ENCODE measurements around the gene CES5A. TPM values are rescaled to one million over a fixed set of nuclear protein-coding genes. Genes with fewer than 3 reads are reported as not detected.

CES5A gene
- total and polyA plus RNA-seq, 2 donors from 2014 or later, result not detected

- peaks cover 0 to 3% (median 0%) of the 10 kb centered on the region in 3 donors for H3K4me1 ChIP-seq (ENCODE audit: control insufficient read depth in 2 of 3, insufficient read depth in 2 of 3, low read depth in 1 of 3, low read length in 3 of 3)
- no peak overlapping the region for H3K9ac ChIP-seq (ENCODE audit: low read length in 3 of 3)
- intact Hi-C loops (cut with DNase I), result no loop called here
- H3K27ac ChIP-seq (ENCODE audit: low read depth in 2 of 2, low read length in 2 of 2), result no peak overlapping the region
- H3K4me3 ChIP-seq (ENCODE audit: low read length in 3 of 3), result no peak overlapping the region
- H3K36me3 ChIP-seq (ENCODE audit: control insufficient read depth in 2 of 3, insufficient read depth in 3 of 3, low read length in 3 of 3), result no peaks in the 10 kb centered on the region
- FAIRE-seq, result no peak
- DNase-seq, result no peak
- no peaks in the 10 kb centered on the region for H3K27me3 ChIP-seq (ENCODE audit: control insufficient read depth, insufficient read depth, low read length)
- no peak for TF ChIP-seq CTCF (IDR thresholded peaks at IDR 0.05; ENCODE audit: borderline replicate concordance, extremely low read depth, insufficient read depth)
- H3K9me3 ChIP-seq (ENCODE audit: control insufficient read depth in 2 of 3, insufficient read depth in 1 of 3, low read length in 3 of 3), result peaks cover 0 to 7% (median 0%) of the 10 kb centered on the region in 3 donors
These were observed 32.5 kb upstream of the CES5A start for GRCh38 chr16:55907661-55908060.

DNA sequence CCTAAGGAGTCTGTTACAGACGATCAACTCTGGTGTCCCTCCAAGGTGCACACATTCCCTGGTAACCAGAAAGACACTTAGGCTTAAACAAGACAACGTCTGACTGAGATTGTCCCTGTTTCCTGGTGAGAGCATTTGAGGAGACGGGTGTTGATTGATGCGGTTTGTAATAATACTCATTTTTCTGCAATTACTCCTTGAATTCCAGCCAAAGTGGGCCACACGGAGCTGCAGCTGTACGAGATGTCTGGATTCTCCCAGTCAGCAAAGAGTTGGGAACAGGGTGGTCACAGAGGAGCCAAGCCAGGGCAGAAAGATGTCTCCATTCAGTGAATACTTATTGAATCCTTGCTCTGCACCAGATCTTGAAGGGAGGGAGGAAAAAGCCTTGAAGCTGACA lies 30.9 kb upstream of the CES5A start:
- no peaks in the 10 kb centered on the region for H3K36me3 ChIP-seq (ENCODE audit: control insufficient read depth in 2 of 3, insufficient read depth in 3 of 3, low read length in 3 of 3)
- no peak overlapping the region for H3K9ac ChIP-seq (ENCODE audit: low read length in 3 of 3)
- H3K9me3 ChIP-seq (ENCODE audit: control insufficient read depth in 2 of 3, insufficient read depth in 1 of 3, low read length in 3 of 3), result peaks cover 0 to 7% (median 0%) of the 10 kb centered on the region in 3 donors
- no peaks in the 10 kb centered on the region for H3K4me1 ChIP-seq (ENCODE audit: control insufficient read depth in 2 of 3, insufficient read depth in 2 of 3, low read depth in 1 of 3, low read length in 3 of 3)
- no peaks in the 10 kb centered on the region for H3K27me3 ChIP-seq (ENCODE audit: control insufficient read depth, insufficient read depth, low read length)
- H3K4me3 ChIP-seq (ENCODE audit: low read length in 3 of 3), result no peak overlapping the region
- no peak for TF ChIP-seq CTCF (IDR thresholded peaks at IDR 0.05; ENCODE audit: borderline replicate concordance, extremely low read depth, insufficient read depth)
- FAIRE-seq, result no peak
- DNase-seq, result no peak
- intact Hi-C loops (cut with DNase I), result no loop called here
- H3K27ac ChIP-seq (ENCODE audit: low read depth in 2 of 2, low read length in 2 of 2), result no peak overlapping the region

GRCh38 chr16:55905651-55906050 lies 30.5 kb upstream of the CES5A start:
- H3K9ac ChIP-seq (ENCODE audit: low read length in 3 of 3), result no peak overlapping the region
- no peak for FAIRE-seq
- intact Hi-C loops (cut with DNase I), result no loop called here

More at GRCh38 chr16:55905651-55906050, 30.5 kb upstream of the CES5A start:
- no peak for TF ChIP-seq CTCF (IDR thresholded peaks at IDR 0.05; ENCODE audit: borderline replicate concordance, extremely low read depth, insufficient read depth)
- no peaks in the 10 kb centered on the region for H3K27me3 ChIP-seq (ENCODE audit: control insufficient read depth, insufficient read depth, low read length)
- no peak overlapping the region for H3K27ac ChIP-seq (ENCODE audit: low read depth in 2 of 2, low read length in 2 of 2)
- no peaks in the 10 kb centered on the region for H3K4me1 ChIP-seq (ENCODE audit: control insufficient read depth in 2 of 3, insufficient read depth in 2 of 3, low read depth in 1 of 3, low read length in 3 of 3)
- H3K9me3 ChIP-seq (ENCODE audit: control insufficient read depth in 2 of 3, insufficient read depth in 1 of 3, low read length in 3 of 3), result peaks cover 0 to 7% (median 0%) of the 10 kb centered on the region in 3 donors
- H3K4me3 ChIP-seq (ENCODE audit: low read length in 3 of 3), result no peak overlapping the region
- DNase-seq, result peak in 2 of 5 donors; percentile 8 to 33
- H3K36me3 ChIP-seq (ENCODE audit: control insufficient read depth in 2 of 3, insufficient read depth in 3 of 3, low read length in 3 of 3), result no peaks in the 10 kb centered on the region

Data from kidney (tissue), 14 donors.